OCI-LY7 (cell line): Measurements from ENCODE around the gene ZCCHC14. TPM values are rescaled to one million over a fixed set of nuclear protein-coding genes. Genes with fewer than 3 reads are reported as not detected.

Experiments
- BruUV-seq: library from RNA; stranded (reverse); fragments of 400-500 nt; replicated peaks from 2 replicates; lab custom pipeline; 2021; lab: Mats Ljungman, UMichigan
- CTCF ChIA-PET: fragments of 300-600 bp; sonication (Branson Sonifier 250); formaldehyde crosslinking; loops from one replicate; lab custom pipeline; 2022; ENCODE audit warnings: antibody characterized with exemption; ENCODE audit not compliant: unreplicated experiment; lab: Charles Lee
- POLR2A ChIA-PET: fragments of 300-600 bp; sonication (Branson Sonifier 250); formaldehyde crosslinking; loops from one replicate; lab custom pipeline; 2022; ENCODE audit warnings: antibody characterized with exemption; lab: Charles Lee
- DNase-seq: peaks from one replicate; pipeline ENCODE4 v3.0.0-alpha.2; 2015; ENCODE audit warnings: low spot score
- H2AFZ ChIP-seq: fragments of 200-600 bp; sonication (generic), shearing (Covaris generic); 2 replicates; pipeline ENCODE4 v1.6.1; 2014; ENCODE audit warnings: mild to moderate bottlenecking, antibody characterized with exemption, low read length, moderate library complexity
- H3K27ac ChIP-seq: fragments of 200-600 bp; sonication (generic); 2 replicates; pipeline ENCODE4 v1.5.1; 2014; ENCODE audit warnings: mixed run types, low read depth, mild to moderate bottlenecking, moderate library complexity, low read length, inconsistent platforms; ENCODE audit not compliant: poor library complexity, severe bottlenecking
- H3K36me3 ChIP-seq: fragments of 200-600 bp; sonication (generic); 2 replicates; pipeline ENCODE4 v1.6.1; 2014; ENCODE audit warnings: mild to moderate bottlenecking, antibody characterized with exemption, low read length, moderate library complexity, mixed read lengths; ENCODE audit not compliant: insufficient read depth
- H3K4me1 ChIP-seq: fragments of 200-600 bp; sonication (generic); 2 replicates; pipeline ENCODE4 v1.5.1; 2014; ENCODE audit warnings: mild to moderate bottlenecking, low read length; ENCODE audit not compliant: insufficient read depth, poor library complexity, severe bottlenecking
- H3K4me2 ChIP-seq: fragments of 200-600 bp; sonication (generic); 2 replicates; pipeline ENCODE4 v1.6.1; 2014; ENCODE audit warnings: mild to moderate bottlenecking, low read length
- H3K4me3 ChIP-seq: fragments of 200-600 bp; sonication (generic); 2 replicates; pipeline ENCODE4 v1.5.1; 2014; ENCODE audit warnings: mild to moderate bottlenecking, low read depth, low read length; ENCODE audit not compliant: poor library complexity, severe bottlenecking
- H3K79me2 ChIP-seq: fragments of 200-600 bp; sonication (generic); 2 replicates; pipeline ENCODE4 v1.6.1; 2016; ENCODE audit warnings: low read depth, mild to moderate bottlenecking, low read length, moderate library complexity, mixed read lengths; ENCODE audit not compliant: insufficient read depth
- H3K9me2 ChIP-seq: fragments of 200-600 bp; sonication (generic); 2 replicates; pipeline ENCODE4 v1.6.1; 2016; ENCODE audit warnings: mild to moderate bottlenecking, low read length, mixed read lengths; ENCODE audit not compliant: insufficient read depth
- H3K9me3 ChIP-seq: fragments of 200-600 bp; sonication (generic); 2 replicates; pipeline ENCODE4 v1.6.1; 2014; ENCODE audit warnings: mild to moderate bottlenecking, mixed run types, low read length, mixed read lengths
- H4K20me1 ChIP-seq: fragments of 200-600 bp; sonication (generic); 2 replicates; pipeline ENCODE4 v1.6.1; 2014; ENCODE audit warnings: mild to moderate bottlenecking, antibody characterized with exemption, low read length, moderate library complexity, mixed read lengths; ENCODE audit not compliant: insufficient read depth
- EZH2phosphoT487 ChIP-seq: fragments of 200-600 bp; sonication (generic); IDR thresholded peaks from 2 replicates; pipeline ENCODE4 v1.6.1; 2018; ENCODE audit warnings: low read depth, borderline replicate concordance, mild to moderate bottlenecking, mixed run types, antibody characterized with exemption, low read length, moderate library complexity, mixed read lengths
- intact Hi-C: fragments of 100-400 bp; cut with micrococcal nuclease; formaldehyde crosslinking; loops from one replicate; pipeline ENCODE4 v1.10.0; 2022; ENCODE audit not compliant: unreplicated experiment
- total RNA-seq, 2 experiments: library from RNA; depleted of rRNA in 1 of 2; stranded (reverse); fragments of >200 nt in 1 of 2; shearing (Covaris generic) in 1 of 2; gene quantifications; 2 replicates each; pipeline ENCODE4 v1.2.3, GENCODE V29; 2014 to 2022
- TF ChIP-seq, protein P1 (sequence below): fragments of 200-600 bp; sonication (generic); conservative IDR thresholded peaks from 2 replicates; pipeline ENCODE4 v1.5.1; 2014; ENCODE audit warnings: mild to moderate bottlenecking, antibody characterized with exemption, low read length, moderate library complexity, mixed read lengths

ZCCHC14 gene
- total RNA-seq, 2 experiments from 2014 or later, result 8.5 to 17.1 TPM

DNA sequence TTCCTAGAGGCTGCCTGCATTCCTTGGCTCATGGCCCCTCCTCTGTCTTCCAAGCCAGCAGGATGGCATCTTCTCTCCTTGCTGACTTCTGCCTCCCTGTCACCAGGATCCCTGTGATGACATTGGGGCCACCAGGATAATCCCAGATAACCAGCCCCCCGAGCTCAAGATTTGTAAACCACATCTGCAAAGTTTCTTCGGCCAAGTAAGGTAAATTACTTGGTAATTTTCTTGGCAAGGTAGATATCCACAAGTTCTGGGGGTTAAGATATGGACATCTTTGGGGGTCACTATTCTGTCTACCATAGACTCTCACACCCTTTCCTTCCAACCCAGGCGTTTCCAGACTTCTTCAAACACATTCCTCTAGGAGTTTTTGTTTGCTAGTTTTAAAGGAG lies 42.6 kb upstream of the ZCCHC14 start:
- Histone ChIP-seq H3K4me1 (no peaks in the 10 kb centered on the region), H3K4me2 (no peak overlapping the region), H3K79me2 (no peaks in the 10 kb centered on the region), H3K4me3 (no peak overlapping the region), H4K20me1 (no peaks in the 10 kb centered on the region), H3K9me2 (no peaks in the 10 kb centered on the region), H3K36me3 (no peaks in the 10 kb centered on the region), H3K27ac (no peak overlapping the region), H2AFZ (no peak overlapping the region), H3K9me3 (no peaks in the 10 kb centered on the region)
- intact Hi-C loops, result no loop called here
- ChIA-PET POLR2A (interaction anchor here (0.7 kb wide), 1 partner anchor 136 kb away, joined by 3 read pairs; no protein-coding TSS in a partner anchor), CTCF (no interaction called here)
- TF ChIP-seq EZH2phosphoT487, result no peak
- TF ChIP-seq, protein P1, sequence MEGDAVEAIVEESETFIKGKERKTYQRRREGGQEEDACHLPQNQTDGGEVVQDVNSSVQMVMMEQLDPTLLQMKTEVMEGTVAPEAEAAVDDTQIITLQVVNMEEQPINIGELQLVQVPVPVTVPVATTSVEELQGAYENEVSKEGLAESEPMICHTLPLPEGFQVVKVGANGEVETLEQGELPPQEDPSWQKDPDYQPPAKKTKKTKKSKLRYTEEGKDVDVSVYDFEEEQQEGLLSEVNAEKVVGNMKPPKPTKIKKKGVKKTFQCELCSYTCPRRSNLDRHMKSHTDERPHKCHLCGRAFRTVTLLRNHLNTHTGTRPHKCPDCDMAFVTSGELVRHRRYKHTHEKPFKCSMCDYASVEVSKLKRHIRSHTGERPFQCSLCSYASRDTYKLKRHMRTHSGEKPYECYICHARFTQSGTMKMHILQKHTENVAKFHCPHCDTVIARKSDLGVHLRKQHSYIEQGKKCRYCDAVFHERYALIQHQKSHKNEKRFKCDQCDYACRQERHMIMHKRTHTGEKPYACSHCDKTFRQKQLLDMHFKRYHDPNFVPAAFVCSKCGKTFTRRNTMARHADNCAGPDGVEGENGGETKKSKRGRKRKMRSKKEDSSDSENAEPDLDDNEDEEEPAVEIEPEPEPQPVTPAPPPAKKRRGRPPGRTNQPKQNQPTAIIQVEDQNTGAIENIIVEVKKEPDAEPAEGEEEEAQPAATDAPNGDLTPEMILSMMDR, result no peak
- no peak for DNase-seq
- no TSS peak for BruUV-seq

DNA sequence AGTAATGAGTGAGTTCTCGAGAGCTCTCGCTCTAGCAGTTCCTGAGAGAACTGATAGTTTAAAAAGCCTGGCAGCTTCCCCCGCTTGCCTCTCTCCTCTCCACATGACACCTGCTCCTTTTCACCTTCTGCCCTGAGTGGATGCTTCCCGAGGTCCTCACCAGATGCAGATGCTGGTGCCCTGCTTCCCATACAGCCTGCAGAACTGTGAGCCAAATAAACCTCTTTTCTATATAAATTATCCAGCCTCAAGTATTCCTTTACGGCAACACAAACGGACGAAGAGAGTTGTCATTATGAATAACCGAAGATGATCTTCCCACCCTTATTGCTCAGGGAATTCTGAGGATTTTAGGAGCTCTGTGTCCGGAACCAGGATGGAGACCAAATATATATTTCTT lies 41.9 kb upstream of the ZCCHC14 start:
- no peak overlapping the region for H3K4me2 ChIP-seq
- H2AFZ ChIP-seq, result no peak overlapping the region
- ChIA-PET CTCF (no interaction called here), POLR2A (no interaction called here)
- H3K36me3 ChIP-seq, result no peaks in the 10 kb centered on the region
- H3K9me2 ChIP-seq, result no peaks in the 10 kb centered on the region
- intact Hi-C loops, result no loop called here
- no peaks in the 10 kb centered on the region for H3K4me1 ChIP-seq
- BruUV-seq, result no TSS peak
- H3K4me3 ChIP-seq, result no peak overlapping the region
- no peaks in the 10 kb centered on the region for H4K20me1 ChIP-seq
- TF ChIP-seq, protein P1, result no peak
- no peak for TF ChIP-seq EZH2phosphoT487
- DNase-seq, result no peak
- H3K9me3 ChIP-seq, result no peaks in the 10 kb centered on the region
- no peaks in the 10 kb centered on the region for H3K79me2 ChIP-seq
- H3K27ac ChIP-seq, result no peak overlapping the region

- Histone ChIP-seq H3K27ac (no peak overlapping the region), H3K79me2 (no peaks in the 10 kb centered on the region), H3K9me2 (no peaks in the 10 kb centered on the region), H3K4me1 (no peaks in the 10 kb centered on the region), H3K4me3 (no peak overlapping the region), H4K20me1 (no peaks in the 10 kb centered on the region), H2AFZ (no peak overlapping the region), H3K9me3 (no peaks in the 10 kb centered on the region), H3K36me3 (no peaks in the 10 kb centered on the region), H3K4me2 (no peak overlapping the region)
- ChIA-PET CTCF (no interaction called here), POLR2A (no interaction called here)
- intact Hi-C loops, result no loop called here
- no peak for DNase-seq
- no TSS peak for BruUV-seq
- no peak for TF ChIP-seq EZH2phosphoT487
- TF ChIP-seq, protein P1, result no peak
Measured at GRCh38 chr16:87534030-87534653, 41.3 kb upstream of the ZCCHC14 start.
